Fibroblast of lung (primary cell): ENCODE measurements around the gene ABCA2. TPM values are rescaled to one million over a fixed set of nuclear protein-coding genes. Genes with fewer than 3 reads are reported as not detected.

Source experiments
- DNase-seq, 2 donors: peaks; one replicate each; pipeline versions ENCODE4 v3.0.0 to v3.0.0-alpha.2; 2010; ENCODE audit warnings: low read depth in 2 of 2
- H2AFZ ChIP-seq: 2 replicates; pipeline ENCODE4 v1.5.1; 2012; ENCODE audit warnings: low read length, control low read depth, inconsistent platforms
- H3K27ac ChIP-seq: 2 replicates; pipeline ENCODE4 v1.5.1; 2011; ENCODE audit warnings: low read length, control low read depth; ENCODE audit not compliant: insufficient read depth
- H3K27me3 ChIP-seq: 2 replicates; pipeline ENCODE4 v1.5.1; 2011; ENCODE audit warnings: mild to moderate bottlenecking, low read length; ENCODE audit not compliant: control insufficient read depth, insufficient read depth
- H3K36me3 ChIP-seq: 2 replicates; pipeline ENCODE4 v1.5.1; 2011; ENCODE audit warnings: low read length; ENCODE audit not compliant: control insufficient read depth, insufficient read depth
- H3K4me1 ChIP-seq: 2 replicates; pipeline ENCODE4 v1.5.1; 2011; ENCODE audit warnings: low read length; ENCODE audit not compliant: control insufficient read depth, insufficient read depth; ENCODE audit errors: extremely low read depth
- H3K4me2 ChIP-seq: 2 replicates; pipeline ENCODE4 v1.5.1; 2011; ENCODE audit warnings: low read length, control low read depth; ENCODE audit not compliant: insufficient read depth; ENCODE audit errors: extremely low read depth
- H3K4me3 ChIP-seq, 4 experiments: fragments of 200-600 bp in 1 of 4; sonication (generic) in 1 of 4; replicated peaks in 1 of 4; 2 replicates each; pipeline ENCODE4 v1.5.1; 2011 to 2016; ENCODE audit warnings: low read length in 4 of 4, low read depth in 3 of 4, mild to moderate bottlenecking in 3 of 4, control low read depth in 2 of 4, inconsistent platforms in 1 of 4, mixed read lengths in 1 of 4; ENCODE audit not compliant: insufficient read depth in 1 of 4; ENCODE audit errors: control extremely low read depth in 1 of 4
- H3K79me2 ChIP-seq: 2 replicates; pipeline ENCODE4 v1.5.1; 2012; ENCODE audit warnings: mild to moderate bottlenecking, low read length, inconsistent platforms; ENCODE audit not compliant: control insufficient read depth, insufficient read depth
- H3K9ac ChIP-seq: 2 replicates; pipeline ENCODE4 v1.5.1; 2011; ENCODE audit warnings: mild to moderate bottlenecking, low read length, control low read depth; ENCODE audit not compliant: insufficient read depth
- H3K9me3 ChIP-seq: 2 replicates; pipeline ENCODE4 v1.5.1; 2012; ENCODE audit warnings: low read depth, low read length; ENCODE audit not compliant: control insufficient read depth, insufficient read depth
- H4K20me1 ChIP-seq: 2 replicates; pipeline ENCODE4 v1.5.1; 2011; ENCODE audit warnings: low read length; ENCODE audit not compliant: control insufficient read depth, insufficient read depth; ENCODE audit errors: extremely low read depth
- CTCF ChIP-seq, 2 donors: IDR thresholded peaks in 1 of 2; conservative IDR thresholded peaks in 1 of 2; 1 replicate in 1 of 2; 2 replicates in 1 of 2; pipeline ENCODE4 v1.5.1; 2011 to 2012; ENCODE audit warnings: low read length in 2 of 2, control low read depth in 1 of 2, inconsistent platforms in 1 of 2, low read depth in 1 of 2, mild to moderate bottlenecking in 1 of 2
- EZH2 ChIP-seq: IDR thresholded peaks from 2 replicates; pipeline ENCODE4 v1.5.1; 2012; ENCODE audit warnings: low read length, control low read depth, mild to moderate bottlenecking; ENCODE audit errors: missing control alignments
- polyA plus RNA-seq, 2 donors: library from polyadenylated mRNA; depleted of rRNA in 1 of 2; stranded (reverse) in 1 of 2; unstranded in 1 of 2; fragments of >200 nt; gene quantifications; 2 replicates each; pipeline ENCODE4 v1.2.1, GENCODE V29; 2011 to 2012; ENCODE audit warnings: missing spikeins in 1 of 2
- total RNA-seq: library from RNA; depleted of rRNA; stranded (reverse); fragments of >200 nt; gene quantifications from 2 replicates; pipeline ENCODE4 v1.2.1, GENCODE V29; 2014

The ABCA2 gene
- total and polyA plus RNA-seq, 2 donors (not counting 1 experiment from before 2014, with no cell fraction given): 8.5 to 21.8 TPM

GRCh38 chr9:137062384-137062783 is 34.3 kb upstream of the ABCA2 start:
- DNase-seq: no peak
- Histone ChIP-seq H3K27me3 (peaks cover 2% of the 10 kb centered on the region), H4K20me1 (no peaks in the 10 kb centered on the region), H3K9ac (no peak overlapping the region), H3K36me3 (no peaks in the 10 kb centered on the region), H2AFZ (no peak overlapping the region), H3K4me1 (no peaks in the 10 kb centered on the region), H3K4me3 (no peak overlapping the region), H3K27ac (no peak overlapping the region), H3K79me2 (no peaks in the 10 kb centered on the region), H3K4me2 (no peak overlapping the region), H3K9me3 (no peaks in the 10 kb centered on the region)
- no peak for TF ChIP-seq CTCF (conservative IDR thresholded peaks at IDR 0.05 in 1 of 2, IDR thresholded peaks at IDR 0.05 in 1 of 2; ENCODE audit: low read depth in 1 of 2, low read length in 2 of 2)
- no peak for TF ChIP-seq EZH2

- no peak overlapping the region for H3K9ac ChIP-seq
- H4K20me1 ChIP-seq: no peaks in the 10 kb centered on the region
- no peak for DNase-seq
- H3K79me2 ChIP-seq: no peaks in the 10 kb centered on the region
- no peaks in the 10 kb centered on the region for H3K9me3 ChIP-seq
- peaks cover 2% of the 10 kb centered on the region for H3K4me1 ChIP-seq
- peaks cover 8% of the 10 kb centered on the region for H3K27me3 ChIP-seq
- H3K27ac ChIP-seq: no peak overlapping the region
- H3K4me3 ChIP-seq: no peak overlapping the region
- no peak overlapping the region for H3K4me2 ChIP-seq
- no peak overlapping the region for H2AFZ ChIP-seq
- H3K36me3 ChIP-seq: no peaks in the 10 kb centered on the region
- no peak for TF ChIP-seq CTCF (conservative IDR thresholded peaks at IDR 0.05 in 1 of 2, IDR thresholded peaks at IDR 0.05 in 1 of 2; ENCODE audit: low read depth in 1 of 2, low read length in 2 of 2)
- TF ChIP-seq EZH2: no peak
Measured at GRCh38 chr9:137058521-137059234, 30.6 kb upstream of the ABCA2 start.

- H3K36me3 ChIP-seq: no peaks in the 10 kb centered on the region
- no peak for TF ChIP-seq EZH2
- no peak for TF ChIP-seq CTCF (conservative IDR thresholded peaks at IDR 0.05 in 1 of 2, IDR thresholded peaks at IDR 0.05 in 1 of 2; ENCODE audit: low read depth in 1 of 2, low read length in 2 of 2)
Measured at GRCh38 chr9:137057545-137057944, 29.5 kb upstream of the ABCA2 start.

More at GRCh38 chr9:137057545-137057944, 29.5 kb upstream of the ABCA2 start:
- no peak overlapping the region for H3K4me3 ChIP-seq
- no peak overlapping the region for H3K4me2 ChIP-seq
- H3K9ac ChIP-seq: no peak overlapping the region
- DNase-seq: no peak
- H3K9me3 ChIP-seq: no peaks in the 10 kb centered on the region
- no peak overlapping the region for H3K27ac ChIP-seq
- H3K27me3 ChIP-seq: peaks cover 16% of the 10 kb centered on the region
- H3K79me2 ChIP-seq: no peaks in the 10 kb centered on the region
- no peaks in the 10 kb centered on the region for H4K20me1 ChIP-seq
- H2AFZ ChIP-seq: no peak overlapping the region
- peaks cover 2% of the 10 kb centered on the region for H3K4me1 ChIP-seq
